Naive thymus-derived CD4-positive, alpha-beta T cell (primary cell): ENCODE results near the gene PDZD2. TPM values are rescaled to one million over a fixed set of nuclear protein-coding genes. Genes with fewer than 3 reads are reported as not detected.

Experiments used
- ATAC-seq: fragments of 150-1000 bp; cut with Tn5 transposase; 2 replicates; pipeline ENCODE4 v1.10.0; 2021; ENCODE audit warnings: mild to moderate bottlenecking, moderate library complexity
- CTCF ChIA-PET: fragments of 350-600 bp; sonication (Branson Sonifier 250); formaldehyde crosslinking; loops from one replicate; lab custom pipeline; 2021; ENCODE audit warnings: antibody characterized with exemption; lab: Charles Lee
- POLR2A ChIA-PET: fragments of 350-600 bp; sonication (Branson Sonifier 250); formaldehyde crosslinking; loops from one replicate; lab custom pipeline; 2021; ENCODE audit warnings: antibody characterized with exemption, inconsistent platforms; lab: Charles Lee
- DNase-seq, 9 donors: peaks; one replicate each; pipeline versions ENCODE4 v3.0.0 to v3.0.0-alpha.2; 2020 to 2022; ENCODE audit warnings: mixed read lengths in 1 of 9
- H3K27ac ChIP-seq: one replicate; pipeline ENCODE4 v1.7.0; 2013; ENCODE audit warnings: mild to moderate bottlenecking, low read depth, low read length, moderate library complexity
- H3K27me3 ChIP-seq, 2 donors: one replicate each; pipeline ENCODE4 v1.7.0; 2013; ENCODE audit warnings: low read length in 2 of 2, mild to moderate bottlenecking in 2 of 2, moderate library complexity in 2 of 2; ENCODE audit not compliant: control insufficient read depth in 2 of 2, insufficient read depth in 2 of 2
- H3K36me3 ChIP-seq, 3 experiments: 1 replicate in 2 of 3; 2 replicates in 1 of 3; pipeline ENCODE4 v1.7.0; 2013; ENCODE audit warnings: low read length in 3 of 3, mild to moderate bottlenecking in 3 of 3, moderate library complexity in 1 of 3; ENCODE audit not compliant: insufficient read depth in 3 of 3, control insufficient read depth in 2 of 3
- H3K4me1 ChIP-seq, 2 donors: one replicate each; pipeline ENCODE4 v1.7.0; 2013; ENCODE audit warnings: low read length in 2 of 2, mild to moderate bottlenecking in 2 of 2, moderate library complexity in 1 of 2; ENCODE audit not compliant: control insufficient read depth in 2 of 2, insufficient read depth in 2 of 2
- H3K4me3 ChIP-seq: 2 replicates; pipeline ENCODE4 v1.7.0; 2013; ENCODE audit warnings: mild to moderate bottlenecking, low read length
- H3K9me3 ChIP-seq, 3 experiments: 1 replicate in 2 of 3; 2 replicates in 1 of 3; pipeline ENCODE4 v1.7.0; 2013; ENCODE audit warnings: low read length in 3 of 3; ENCODE audit not compliant: control insufficient read depth in 2 of 3
- H3K27ac Mint-ChIP-seq, 9 donors: one replicate each; pipeline ENCODE4 v1.8.0; 2020 to 2022; ENCODE audit warnings: mixed read lengths in 9 of 9, mild to moderate bottlenecking in 8 of 9, moderate library complexity in 5 of 9, inconsistent platforms in 2 of 9
- H3K27me3 Mint-ChIP-seq, 5 donors: one replicate each; pipeline ENCODE4 v1.8.0; 2021 to 2022; ENCODE audit warnings: mixed read lengths in 5 of 5, mild to moderate bottlenecking in 1 of 5
- H3K36me3 Mint-ChIP-seq, 5 donors: one replicate each; pipeline ENCODE4 v1.8.0; 2020 to 2022; ENCODE audit warnings: mixed read lengths in 5 of 5, mild to moderate bottlenecking in 3 of 5, inconsistent platforms in 1 of 5
- H3K4me1 Mint-ChIP-seq, 7 donors: one replicate each; pipeline ENCODE4 v1.8.0; 2020 to 2022; ENCODE audit warnings: mixed read lengths in 7 of 7, mild to moderate bottlenecking in 3 of 7, inconsistent platforms in 1 of 7
- H3K4me3 Mint-ChIP-seq, 10 donors: one replicate each; pipeline ENCODE4 v1.8.0; 2020 to 2022; ENCODE audit warnings: mild to moderate bottlenecking in 10 of 10, mixed read lengths in 10 of 10, moderate library complexity in 6 of 10, inconsistent platforms in 2 of 10
- H3K9me3 Mint-ChIP-seq, 11 donors: one replicate each; pipeline ENCODE4 v1.8.0; 2020 to 2022; ENCODE audit warnings: mixed read lengths in 11 of 11, mild to moderate bottlenecking in 4 of 11, inconsistent platforms in 1 of 11, moderate library complexity in 1 of 11
- intact Hi-C, 2 donors: fragments of 100-400 bp; cut with micrococcal nuclease; formaldehyde crosslinking; loops; one replicate each; pipeline ENCODE4 v1.15.1; 2023
- polyA plus RNA-seq, 2 donors: library from polyadenylated mRNA; unstranded; fragments of 300-500 nt; fragmentation: Illumina TruSeq; gene quantifications; one replicate each; pipeline ENCODE4 v1.2.3, GENCODE V29; 2021
- total RNA-seq, 6 experiments: library from RNA in 5 of 6; stranded (reverse) in 5 of 6; gene quantifications; 1 replicate in 5 of 6; 2 replicates in 1 of 6; pipeline ENCODE4 v1.2.3 and lab custom pipeline; 2021 to 2026

PDZD2 gene
- total and polyA plus RNA-seq, 7 experiments from 2014 or later: 1.1 to 2.7 (median 1.3) TPM; not detected in 1

GRCh38 chr5:32130865-32131264 is 491.9 kb downstream of the PDZD2 start:
- H3K4me1 Mint-ChIP-seq: peaks cover 17 to 52% (median 40%) of the 10 kb centered on the region in 7 donors
- DNase-seq: no peak
- H3K27me3 ChIP-seq: no peaks in the 10 kb centered on the region
- H3K27me3 Mint-ChIP-seq: no peaks in the 10 kb centered on the region
- H3K4me3 ChIP-seq: no peak overlapping the region
- H3K27ac Mint-ChIP-seq: peak overlapping the region in 4 of 9 donors; percentile 32 to 59 (median 53)
- H3K36me3 ChIP-seq: peaks cover 7 to 22% (median 9%) of the 10 kb centered on the region in 3 experiments
- H3K27ac ChIP-seq: no peak overlapping the region
- no peak overlapping the region for H3K4me3 Mint-ChIP-seq
- intact Hi-C loops: no loop called here
- ATAC-seq: no peak
- H3K9me3 Mint-ChIP-seq: peaks cover 0 to 1% (median 0%) of the 10 kb centered on the region in 11 donors
- ChIA-PET CTCF (interaction anchor here (0.6 to 0.8 kb wide), 3 partner anchors 9 to 38 kb away, joined by 3 to 4 read pairs (median 3); no protein-coding TSS in a partner anchor), POLR2A (no interaction called here)
- H3K36me3 Mint-ChIP-seq: peaks cover 5 to 56% (median 18%) of the 10 kb centered on the region in 5 donors
- H3K9me3 ChIP-seq: no peaks in the 10 kb centered on the region
- H3K4me1 ChIP-seq: peaks cover 0 to 6% of the 10 kb centered on the region in 2 donors

- peaks cover 14 to 52% (median 37%) of the 10 kb centered on the region in 7 donors for H3K4me1 Mint-ChIP-seq
- Histone ChIP-seq H3K27ac (no peak overlapping the region), H3K4me3 (no peak overlapping the region), H3K27me3 (no peaks in the 10 kb centered on the region), H3K4me1 (peaks cover 0 to 6% of the 10 kb centered on the region in 2 donors), H3K9me3 (no peaks in the 10 kb centered on the region), H3K36me3 (peaks cover 0 to 15% (median 9%) of the 10 kb centered on the region in 3 experiments)
- ChIA-PET POLR2A (no interaction called here), CTCF (interaction anchor here (0.8 kb wide), 1 partner anchor 9 kb away, joined by 3 read pairs; no protein-coding TSS in a partner anchor)
- H3K4me3 Mint-ChIP-seq: no peak overlapping the region
- H3K36me3 Mint-ChIP-seq: peaks cover 4 to 49% (median 15%) of the 10 kb centered on the region in 5 donors
- intact Hi-C loops: no loop called here
- peak overlapping the region in 3 of 9 donors; percentile 17 to 62 (median 55) for H3K27ac Mint-ChIP-seq
- no peaks in the 10 kb centered on the region for H3K27me3 Mint-ChIP-seq
- no peak for DNase-seq
- peaks cover 0 to 1% (median 0%) of the 10 kb centered on the region in 11 donors for H3K9me3 Mint-ChIP-seq
- no peak for ATAC-seq
Measured at GRCh38 chr5:32131604-32132003, 492.7 kb downstream of the PDZD2 start.

GRCh38 chr5:32132757-32133156 is 493.8 kb downstream of the PDZD2 start:
- CTCF ChIA-PET: no interaction called here
- no peaks in the 10 kb centered on the region for H3K9me3 ChIP-seq
- Mint-ChIP-seq H3K9me3 (peaks cover 0 to 1% (median 0%) of the 10 kb centered on the region in 11 donors), H3K27me3 (no peaks in the 10 kb centered on the region), H3K4me1 (peaks cover 14 to 50% (median 35%) of the 10 kb centered on the region in 7 donors), H3K4me3 (no peak overlapping the region), H3K27ac (peak overlapping the region in 5 of 9 donors; percentile 1 to 47 (median 19)), H3K36me3 (peaks cover 4 to 44% (median 12%) of the 10 kb centered on the region in 5 donors)
- H3K27ac ChIP-seq: no peak overlapping the region
- peaks cover 4 to 13% (median 8%) of the 10 kb centered on the region in 3 experiments for H3K36me3 ChIP-seq
- POLR2A ChIA-PET: no interaction called here
- DNase-seq: no peak
- no peaks in the 10 kb centered on the region for H3K27me3 ChIP-seq
- H3K4me3 ChIP-seq: no peak overlapping the region
- intact Hi-C loops: no loop called here
- ATAC-seq: no peak
- peaks cover 0 to 3% of the 10 kb centered on the region in 2 donors for H3K4me1 ChIP-seq

GRCh38 chr5:32135086-32135485 is 496.2 kb downstream of the PDZD2 start:
- DNase-seq (no peak), ATAC-seq (no peak)
- H3K36me3 ChIP-seq: peaks cover 4 to 13% (median 4%) of the 10 kb centered on the region in 3 experiments
- Mint-ChIP-seq H3K27me3 (no peaks in the 10 kb centered on the region), H3K4me1 (peaks cover 8 to 51% (median 39%) of the 10 kb centered on the region in 7 donors), H3K36me3 (peaks cover 4 to 41% (median 20%) of the 10 kb centered on the region in 5 donors), H3K27ac (peak overlapping the region in 6 of 9 donors; percentile 0 to 70 (median 29)), H3K4me3 (no peak overlapping the region), H3K9me3 (no peaks in the 10 kb centered on the region)
- H3K4me3 ChIP-seq: no peak overlapping the region
- H3K4me1 ChIP-seq: peaks cover 0 to 7% of the 10 kb centered on the region in 2 donors
- H3K27ac ChIP-seq: no peak overlapping the region
- no peaks in the 10 kb centered on the region for H3K9me3 ChIP-seq
- intact Hi-C loops: no loop called here
- H3K27me3 ChIP-seq: no peaks in the 10 kb centered on the region
- ChIA-PET CTCF (no interaction called here), POLR2A (no interaction called here)

- DNase-seq: no peak
- H3K27me3 ChIP-seq: no peaks in the 10 kb centered on the region
- H3K4me3 ChIP-seq: no peak overlapping the region
- no peak overlapping the region for H3K4me3 Mint-ChIP-seq
- H3K4me1 ChIP-seq: peaks cover 0 to 7% of the 10 kb centered on the region in 2 donors
- H3K4me1 Mint-ChIP-seq: peaks cover 4 to 39% (median 34%) of the 10 kb centered on the region in 7 donors
- intact Hi-C loops: no loop called here
- peaks cover 4 to 23% (median 4%) of the 10 kb centered on the region in 3 experiments for H3K36me3 ChIP-seq
- CTCF ChIA-PET: interaction anchor here (1.1 to 1.3 kb wide), 2 partner anchors 60 to 193 kb away, joined by 3 to 4 read pairs; no protein-coding TSS in a partner anchor
- POLR2A ChIA-PET: no interaction called here
- H3K9me3 ChIP-seq: no peaks in the 10 kb centered on the region
- peaks cover 4 to 40% (median 20%) of the 10 kb centered on the region in 5 donors for H3K36me3 Mint-ChIP-seq
- no peak for ATAC-seq
- no peaks in the 10 kb centered on the region for H3K9me3 Mint-ChIP-seq
- no peaks in the 10 kb centered on the region for H3K27me3 Mint-ChIP-seq
- H3K27ac Mint-ChIP-seq: no peak overlapping the region
- H3K27ac ChIP-seq: no peak overlapping the region
Measured at GRCh38 chr5:32136342-32136741, 497.4 kb downstream of the PDZD2 start.

GRCh38 chr5:32138839-32139493 is 500.0 kb downstream of the PDZD2 start:
- H3K9me3 ChIP-seq: no peaks in the 10 kb centered on the region
- H3K4me3 ChIP-seq: no peak overlapping the region
- H3K27me3 Mint-ChIP-seq: no peaks in the 10 kb centered on the region
- H3K36me3 Mint-ChIP-seq: peaks cover 4 to 35% (median 21%) of the 10 kb centered on the region in 5 donors
- peaks cover 0 to 7% of the 10 kb centered on the region in 2 donors for H3K4me1 ChIP-seq
- H3K27ac Mint-ChIP-seq: peak overlapping the region in 3 of 9 donors; percentile 19 to 69 (median 48)
- H3K4me1 Mint-ChIP-seq: peaks cover 7 to 29% (median 20%) of the 10 kb centered on the region in 7 donors
- ATAC-seq: no peak
- DNase-seq: peak in 1 of 9 donors; percentile 61
- intact Hi-C loops: no loop called here
- no peaks in the 10 kb centered on the region for H3K27me3 ChIP-seq
- no peak overlapping the region for H3K27ac ChIP-seq
- H3K4me3 Mint-ChIP-seq: peak overlapping the region in 1 of 10 donors; percentile 27
- H3K9me3 Mint-ChIP-seq: no peaks in the 10 kb centered on the region
- ChIA-PET POLR2A (no interaction called here), CTCF (interaction anchor here (0.7 kb wide), 2 partner anchors 12 to 198 kb away, joined by 3 to 4 read pairs; no protein-coding TSS in a partner anchor)
- peaks cover 4 to 19% (median 4%) of the 10 kb centered on the region in 3 experiments for H3K36me3 ChIP-seq
